Measurements from ENCODE around the gene CD101. TPM values are rescaled to one million over a fixed set of nuclear protein-coding genes. Genes with fewer than 3 reads are reported as not detected.

The CD101 gene
- total RNA-seq, 1 experiment from 2014 or later: 1.8 TPM

DNA sequence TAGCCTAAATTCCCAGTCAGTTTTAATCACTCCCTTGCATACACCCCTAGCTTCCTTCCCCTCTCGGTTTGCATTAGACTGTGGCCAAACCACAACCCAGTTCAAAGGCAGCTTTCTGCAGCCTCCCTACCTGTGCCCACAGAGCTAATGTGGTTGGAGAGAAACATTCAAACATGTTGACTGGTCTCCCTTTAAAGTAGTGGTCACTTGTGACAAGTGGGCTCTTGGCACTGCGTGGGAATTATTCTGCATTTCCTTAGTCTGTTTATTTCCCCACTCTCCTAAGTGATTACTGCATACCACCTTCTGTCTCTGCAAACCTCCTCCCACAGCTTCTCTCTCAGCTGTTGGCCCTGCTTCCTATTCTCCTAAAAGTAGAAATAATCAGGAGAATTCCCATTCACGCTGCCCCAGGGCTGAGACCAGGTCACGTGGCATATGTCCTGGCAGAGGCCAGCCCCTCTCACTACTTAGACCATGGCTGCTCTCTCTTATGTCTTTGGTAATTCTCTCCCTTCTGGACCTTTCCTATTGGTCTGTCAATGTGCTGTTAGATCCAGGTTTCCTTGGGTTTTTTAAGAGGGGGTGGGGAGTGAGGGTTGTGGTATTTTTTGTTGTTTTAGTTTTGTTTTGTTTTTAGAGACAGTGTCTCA, 38.4 kb upstream of the CD101 start:
- Mint-ChIP-seq H3K27ac (no peak overlapping the region), H3K36me3 (ENCODE audit: insufficient read depth in 1 of 3, low read depth in 3 of 3) (peaks cover 18 to 24% (median 21%) of the 10 kb centered on the region in 3 experiments; a peak in 6 of 7 replicates), H3K4me1 (no peaks in the 10 kb centered on the region), H3K4me3 (no peak overlapping the region), H3K27me3 (ENCODE audit: low read depth) (no peaks in the 10 kb centered on the region), H3K9me3 (no peaks in the 10 kb centered on the region)
- H3K4me1 ChIP-seq (ENCODE audit: insufficient read depth, low read length): no peaks in the 10 kb centered on the region
- peaks cover 2% of the 10 kb centered on the region for H4K20me1 ChIP-seq (ENCODE audit: control insufficient read depth, insufficient read depth, insufficient read length)
- no peak overlapping the region for H3K27ac ChIP-seq (ENCODE audit: insufficient read length, low read depth, low read length)
- H2BK120ac ChIP-seq (ENCODE audit: low read depth, low read length, poor library complexity, severe bottlenecking): no peak overlapping the region
- no peaks in the 10 kb centered on the region for H3K27me3 ChIP-seq (ENCODE audit: insufficient read depth, low read length)
- no peaks in the 10 kb centered on the region for H3K79me2 ChIP-seq (ENCODE audit: insufficient read depth, low read length)
- no peak overlapping the region for H3K14ac ChIP-seq (ENCODE audit: insufficient read depth, low read length)
- no peak overlapping the region for H4K5ac ChIP-seq (ENCODE audit: insufficient read length, low read depth, low read length)
- no peak overlapping the region for H2AK5ac ChIP-seq (ENCODE audit: insufficient read length, low read length)
- H3K56ac ChIP-seq (ENCODE audit: insufficient read length, low read depth, low read length): no peak overlapping the region
- H3K79me1 ChIP-seq (ENCODE audit: insufficient read depth, low read depth, low read length, poor library complexity, severe bottlenecking): no peaks in the 10 kb centered on the region
- no peak overlapping the region for H2BK12ac ChIP-seq (ENCODE audit: insufficient read length, low read depth, low read length)
- DNase-seq: no peak
- H3K9me3 ChIP-seq (ENCODE audit: control insufficient read depth, low read depth, low read length): no peaks in the 10 kb centered on the region
- H3K4ac ChIP-seq (ENCODE audit: low read depth, low read length): no peak overlapping the region
- no peak overlapping the region for H3K18ac ChIP-seq (ENCODE audit: insufficient read length, low read depth, low read length)
- WGBS (ENCODE audit: extremely low coverage, insufficient read length, low lambda C conversion rate): no CpG with 5 or more reads among the region's 4 CpGs
- H2BK15ac ChIP-seq (ENCODE audit: low read depth, low read length): no peak overlapping the region
- no peaks in the 10 kb centered on the region for H3K23me2 ChIP-seq (ENCODE audit: insufficient read length, low read depth, low read length, poor library complexity, severe bottlenecking)
- no peak overlapping the region for H3K23ac ChIP-seq (ENCODE audit: insufficient read length, low read depth, low read length)
- H2AFZ ChIP-seq (ENCODE audit: low read length): no peak overlapping the region
- no peak overlapping the region for H4K91ac ChIP-seq (ENCODE audit: insufficient read length, low read depth, low read length)
- TF ChIP-seq CTCF (conservative IDR thresholded peaks at IDR 0.05): no peak
- no peak overlapping the region for H2BK5ac ChIP-seq (ENCODE audit: insufficient read length, low read length)
- H3K9ac ChIP-seq (ENCODE audit: extremely low read depth, insufficient read length, low read length): no peak overlapping the region
- H4K8ac ChIP-seq (replicated peaks; ENCODE audit: insufficient read length, low read depth, low read length): no peak overlapping the region
- H3K4me2 ChIP-seq (ENCODE audit: insufficient read depth, insufficient read length, low read length): no peak overlapping the region
- H3T11ph ChIP-seq (ENCODE audit: low read length): no peak overlapping the region
- H2BK20ac ChIP-seq (ENCODE audit: low read depth, low read length, poor library complexity, severe bottlenecking): no peak overlapping the region

Measured in H9 (cell line).